SK-N-MC (cell line): ENCODE measurements around the gene WDFY4.

Experiments used
- DNase-seq: peaks from one replicate; pipeline ENCODE4 v3.0.0-alpha.2; 2011; ENCODE audit warnings: low read depth, low spot score
- H3K27ac ChIP-seq: fragments of 200-600 bp; sonication (generic); 2 replicates; pipeline ENCODE4 v1.5.1; 2016; ENCODE audit warnings: mixed run types
- H3K36me3 ChIP-seq: fragments of 200-600 bp; sonication (generic); 2 replicates; pipeline ENCODE4 v1.6.1; 2017; ENCODE audit warnings: antibody characterized with exemption, low read length, mixed read lengths; ENCODE audit not compliant: insufficient read depth
- H3K4me3 ChIP-seq: fragments of 200-600 bp; sonication (generic); 2 replicates; pipeline ENCODE4 v1.5.1; 2016
- H3K9ac ChIP-seq: fragments of 200-600 bp; sonication (generic); 2 replicates; pipeline ENCODE4 v1.8.0; 2017; ENCODE audit warnings: mixed run types, mixed read lengths; ENCODE audit not compliant: insufficient read length
- H3K9me3 ChIP-seq: fragments of 200-600 bp; sonication (generic); 2 replicates; pipeline ENCODE4 v1.6.1; 2017; ENCODE audit warnings: low read depth, mild to moderate bottlenecking, antibody characterized with exemption, low read length, moderate library complexity, mixed read lengths
- EZH2 ChIP-seq: fragments of 200-600 bp; sonication (generic); IDR thresholded peaks from one replicate; pipeline ENCODE4 v1.6.1; 2017; ENCODE audit warnings: antibody characterized with exemption
- FOXP2 ChIP-seq: optimal IDR thresholded peaks from 2 replicates; pipeline ENCODE3; 2011; ENCODE audit warnings: mild to moderate bottlenecking, moderate library complexity; ENCODE audit not compliant: insufficient read depth; ENCODE audit errors: extremely low read length, control extremely low read depth
- POLR2AphosphoS5 ChIP-seq: IDR thresholded peaks from 2 replicates; pipeline ENCODE4 v1.6.1; 2012; ENCODE audit warnings: mild to moderate bottlenecking, low read depth, low read length, borderline replicate concordance

The WDFY4 gene

GRCh38 chr10:48818081-48818480, 133.4 kb downstream of the WDFY4 start:
- Histone ChIP-seq H3K4me3 (no peak overlapping the region), H3K9me3 (no peaks in the 10 kb centered on the region), H3K9ac (no peak overlapping the region), H3K27ac (no peak overlapping the region), H3K36me3 (no peaks in the 10 kb centered on the region)
- no peak for TF ChIP-seq POLR2AphosphoS5
- no peak for TF ChIP-seq EZH2
- TF ChIP-seq FOXP2 = no peak
- no peak for DNase-seq

DNA sequence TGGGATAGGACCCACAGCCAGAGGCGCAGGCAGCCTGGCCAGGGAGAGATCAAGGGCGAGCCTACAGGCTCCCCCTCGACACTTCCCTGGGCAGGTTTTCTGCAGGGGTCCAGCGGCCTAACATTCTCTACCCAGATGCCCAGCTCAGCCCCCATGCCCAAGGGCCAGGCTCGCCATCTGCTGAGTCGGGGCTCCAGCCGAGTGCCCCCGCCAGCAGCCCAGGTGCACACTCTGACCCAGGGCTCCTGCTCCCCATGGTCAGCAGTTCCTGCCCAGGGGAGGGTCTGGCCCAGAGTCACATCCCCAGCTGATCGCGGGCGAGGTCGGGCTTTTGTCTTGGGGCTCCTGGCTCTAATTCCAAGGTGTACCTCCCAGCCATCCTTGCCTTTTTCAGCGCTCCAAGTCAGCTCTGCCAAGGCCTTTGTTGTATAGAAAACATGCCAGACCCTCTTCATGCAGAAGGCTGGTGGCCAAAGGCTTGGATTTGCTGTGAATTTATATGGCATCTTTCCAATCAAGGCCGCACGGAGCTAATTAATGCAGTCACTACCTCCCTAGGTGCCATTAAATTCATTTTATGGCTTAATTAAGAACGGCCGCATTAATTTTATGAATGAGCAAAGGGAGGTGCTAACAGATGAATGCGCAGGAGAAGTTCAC, 134.3 kb downstream of the WDFY4 start:
- Histone ChIP-seq H3K9ac (no peak overlapping the region), H3K27ac (no peak overlapping the region), H3K9me3 (no peaks in the 10 kb centered on the region), H3K4me3 (no peak overlapping the region), H3K36me3 (no peaks in the 10 kb centered on the region)
- DNase-seq = no peak
- TF ChIP-seq EZH2 = no peak
- TF ChIP-seq POLR2AphosphoS5 = no peak
- no peak for TF ChIP-seq FOXP2

- no peak overlapping the region for H3K27ac ChIP-seq
- H3K9me3 ChIP-seq = no peaks in the 10 kb centered on the region
- no peaks in the 10 kb centered on the region for H3K36me3 ChIP-seq
- TF ChIP-seq FOXP2 = no peak
- TF ChIP-seq POLR2AphosphoS5 = no peak
- no peak overlapping the region for H3K9ac ChIP-seq
- H3K4me3 ChIP-seq = no peak overlapping the region
- DNase-seq = no peak
Observed at GRCh38 chr10:48819783-48820182, 135.1 kb downstream of the WDFY4 start.

GRCh38 chr10:48820231-48820630, 135.6 kb downstream of the WDFY4 start:
- no peak overlapping the region for H3K4me3 ChIP-seq
- no peak for DNase-seq
- no peaks in the 10 kb centered on the region for H3K36me3 ChIP-seq
- no peak overlapping the region for H3K9ac ChIP-seq
- TF ChIP-seq EZH2 (no peak), FOXP2 (no peak)
- H3K9me3 ChIP-seq = no peaks in the 10 kb centered on the region
- H3K27ac ChIP-seq = no peak overlapping the region

- Histone ChIP-seq H3K4me3 (no peak overlapping the region), H3K9me3 (no peaks in the 10 kb centered on the region), H3K36me3 (no peaks in the 10 kb centered on the region), H3K27ac (no peak overlapping the region), H3K9ac (no peak overlapping the region)
- DNase-seq = no peak
- TF ChIP-seq EZH2 (no peak), FOXP2 (no peak), POLR2AphosphoS5 (no peak)
Observed at GRCh38 chr10:48820699-48821098, 136.0 kb downstream of the WDFY4 start.

- no peaks in the 10 kb centered on the region for H3K36me3 ChIP-seq
- no peak overlapping the region for H3K9ac ChIP-seq
- H3K27ac ChIP-seq = no peak overlapping the region
- no peak for DNase-seq
- TF ChIP-seq EZH2 (no peak), POLR2AphosphoS5 (no peak)
- H3K4me3 ChIP-seq = no peak overlapping the region
- no peaks in the 10 kb centered on the region for H3K9me3 ChIP-seq
Observed at GRCh38 chr10:48821111-48821510, 136.4 kb downstream of the WDFY4 start.

- Histone ChIP-seq H3K36me3 (no peaks in the 10 kb centered on the region), H3K27ac (no peak overlapping the region), H3K9me3 (no peaks in the 10 kb centered on the region), H3K4me3 (no peak overlapping the region), H3K9ac (no peak overlapping the region)
- DNase-seq = no peak
- TF ChIP-seq POLR2AphosphoS5 (no peak), EZH2 (no peak)
Observed at GRCh38 chr10:48821692-48822091, 137.0 kb downstream of the WDFY4 start.

GRCh38 chr10:48833674-48834073, 149.0 kb downstream of the WDFY4 start:
- Histone ChIP-seq H3K27ac (no peak overlapping the region), H3K4me3 (no peak overlapping the region), H3K36me3 (no peaks in the 10 kb centered on the region), H3K9ac (no peak overlapping the region), H3K9me3 (no peaks in the 10 kb centered on the region)
- TF ChIP-seq POLR2AphosphoS5 (no peak), FOXP2 (no peak), EZH2 (no peak)
- DNase-seq = no peak

- Histone ChIP-seq H3K4me3 (no peak overlapping the region), H3K36me3 (no peaks in the 10 kb centered on the region), H3K9ac (no peak overlapping the region), H3K9me3 (no peaks in the 10 kb centered on the region), H3K27ac (no peak overlapping the region)
- no peak for TF ChIP-seq POLR2AphosphoS5
- TF ChIP-seq EZH2 = no peak
- no peak for TF ChIP-seq FOXP2
- DNase-seq = no peak
Observed at GRCh38 chr10:48834189-48834965, 149.7 kb downstream of the WDFY4 start.
